ENCODE data around the gene COLEC11. TPM values are rescaled to one million over a fixed set of nuclear protein-coding genes. Genes with fewer than 3 reads are reported as not detected.
A peak's percentile ranks its signal among the peaks of the same experiment; 100 is the strongest.

Gene COLEC11
- total and polyA plus RNA-seq, 10 donors, result 0.64 to 8.0 (median 3.1) TPM

- peak; percentile 74 for DNase-seq
- Histone ChIP-seq H3K36me3 (no peaks in the 10 kb centered on the region), H3K4me3 (no peak overlapping the region), H3K27ac (peak overlapping the region in 2 of 8 donors; percentile 26 to 51), H3K27me3 (replicated peaks in 1 of 7) (no peaks in the 10 kb centered on the region), H3K4me1 (peaks cover 0 to 52% (median 21%) of the 10 kb centered on the region in 6 donors), H3K9me3 (no peaks in the 10 kb centered on the region)
- no peak for TF ChIP-seq POLR2AphosphoS5 (IDR thresholded peaks at IDR 0.05)
- TF ChIP-seq CTCF (IDR thresholded peaks at IDR 0.05 in 8 of 11, conservative IDR thresholded peaks at IDR 0.05 in 3 of 11), result no peak
- no peak for TF ChIP-seq POLR2A (IDR thresholded peaks at IDR 0.05)
- WGBS, 5 donors, result 82 to 94% (median 91%) methylated on average over 19 to 26 of the region's 26 CpGs
- intact Hi-C loops (cut with DNase I; ENCODE audit: low total_unique reads), result no loop called here
These were observed 37.1 kb downstream of the COLEC11 start for GRCh38 chr2:3631851-3632659.

- 82 to 88% (median 87%) methylated on average over 29 to 33 of the region's 33 CpGs for WGBS, 5 donors
- H3K9me3 ChIP-seq, result no peaks in the 10 kb centered on the region
- H3K4me3 ChIP-seq, result no peak overlapping the region
- H3K4me1 ChIP-seq, result peaks cover 0 to 51% (median 20%) of the 10 kb centered on the region in 6 donors
- no peaks in the 10 kb centered on the region for H3K36me3 ChIP-seq
- no peaks in the 10 kb centered on the region for H3K27me3 ChIP-seq (replicated peaks in 1 of 7)
- TF ChIP-seq CTCF (IDR thresholded peaks at IDR 0.05 in 8 of 11, conservative IDR thresholded peaks at IDR 0.05 in 3 of 11) (no peak), POLR2A (IDR thresholded peaks at IDR 0.05) (no peak)
- no peak overlapping the region for H3K27ac ChIP-seq
- DNase-seq, result peak; percentile 68
- intact Hi-C loops (cut with DNase I; ENCODE audit: low total_unique reads), result no loop called here
These were observed 38.4 kb downstream of the COLEC11 start for GRCh38 chr2:3633089-3633981.

GRCh38 chr2:3633982-3634595 is 39.2 kb downstream of the COLEC11 start:
- intact Hi-C loops (cut with DNase I; ENCODE audit: low total_unique reads), result no loop called here
- DNase-seq, result peak; percentile 49
- Histone ChIP-seq H3K9me3 (no peaks in the 10 kb centered on the region), H3K36me3 (no peaks in the 10 kb centered on the region), H3K4me3 (no peak overlapping the region), H3K27me3 (replicated peaks in 1 of 7) (no peaks in the 10 kb centered on the region), H3K4me1 (peaks cover 0 to 43% (median 20%) of the 10 kb centered on the region in 6 donors), H3K27ac (no peak overlapping the region)
- TF ChIP-seq POLR2AphosphoS5 (IDR thresholded peaks at IDR 0.05) (no peak), POLR2A (IDR thresholded peaks at IDR 0.05) (no peak), CTCF (IDR thresholded peaks at IDR 0.05 in 8 of 11, conservative IDR thresholded peaks at IDR 0.05 in 3 of 11) (no peak)
- 76 to 94% (median 87%) methylated on average over 8 to 11 of the region's 11 CpGs for WGBS, 5 donors

Data from spleen (tissue), 11 donors.